Mucosa of gallbladder (tissue), 1 donor: ENCODE measurements around the gene FADS2. TPM values are rescaled to one million over a fixed set of nuclear protein-coding genes. Genes with fewer than 3 reads are reported as not detected.

Source experiments
- DNase-seq: peaks from one replicate; pipeline ENCODE4 v3.0.0-alpha.2; 2020; ENCODE audit warnings: low spot score
- total RNA-seq: library from RNA; stranded (reverse); gene quantifications from one replicate; pipeline ENCODE4 v1.2.1, GENCODE V29; 2021
- donor health status: DM: no; HTN: no; CAD: no.

Gene FADS2
- total RNA-seq, 1 donor from 2014 or later, result 34.5 TPM

- DNase-seq, result no peak
Measured at GRCh38 chr11:61795876-61796526, 32.1 kb upstream of the FADS2 start.

DNA sequence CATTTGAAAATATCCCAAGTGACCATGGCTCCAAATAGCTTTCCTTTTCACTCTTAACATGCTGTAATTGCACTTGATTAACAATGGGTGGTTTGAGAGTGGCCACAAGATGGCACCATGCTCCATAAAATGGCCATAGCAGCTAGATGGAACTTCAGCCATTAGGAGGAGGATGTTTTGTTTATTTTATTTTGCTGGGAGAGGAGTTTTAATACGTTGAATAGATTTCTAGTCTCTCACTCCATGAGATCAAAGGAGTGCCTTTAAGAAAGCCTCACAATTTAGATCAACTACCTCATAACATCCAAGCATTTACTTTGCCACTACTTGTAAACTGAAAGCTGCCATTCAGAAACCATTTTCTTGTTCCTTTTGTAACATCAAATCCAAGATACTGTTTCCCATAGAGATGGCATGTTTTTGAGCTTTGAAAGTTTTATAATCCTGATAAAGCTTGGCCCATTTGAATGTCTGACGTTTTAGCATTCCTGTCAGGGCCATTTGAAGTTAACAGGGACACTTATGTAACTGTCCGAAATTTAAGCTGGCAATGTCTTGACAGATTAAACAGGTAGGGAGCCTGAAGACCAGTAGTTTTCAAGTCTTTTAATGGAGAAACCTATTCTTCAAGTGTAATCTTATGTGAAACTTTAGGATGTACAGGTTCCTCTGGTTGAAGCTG, 30.7 kb upstream of the FADS2 start:
- peak; percentile 87 for DNase-seq

DNA sequence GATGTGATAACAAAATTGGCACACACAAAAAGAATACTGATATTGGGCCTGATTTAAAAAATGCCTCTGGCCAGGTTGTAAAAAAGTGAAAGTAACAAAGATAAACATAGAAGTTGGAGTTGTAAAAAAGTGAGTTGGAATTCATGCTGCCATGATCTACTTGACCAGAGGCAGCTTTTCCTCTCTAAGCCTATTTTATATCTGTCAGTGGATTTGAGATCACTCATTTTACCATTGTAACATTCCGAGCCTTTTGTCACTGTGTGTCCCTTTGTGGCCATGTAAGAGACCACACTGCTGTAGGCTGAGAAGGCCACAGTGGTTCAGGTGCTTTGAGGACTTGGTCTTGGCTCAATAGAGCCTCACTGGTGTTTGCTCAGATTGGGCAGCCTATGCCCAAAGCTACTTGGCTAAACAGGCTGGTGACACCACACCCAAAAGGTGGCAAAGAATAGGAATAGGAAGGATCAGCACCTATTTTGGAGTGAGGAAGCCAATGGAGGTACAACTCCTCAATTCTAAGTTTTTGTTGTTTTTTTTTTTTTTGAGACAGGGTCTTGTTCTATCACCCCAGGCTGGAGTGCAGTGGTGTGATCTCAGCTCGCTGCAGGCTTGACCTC, 28.3 kb upstream of the FADS2 start:
- DNase-seq, result no peak

- DNase-seq, result no peak
Measured at GRCh38 chr11:61800331-61801281, 27.5 kb upstream of the FADS2 start.

- no peak for DNase-seq
Measured at GRCh38 chr11:61802605-61803004, 25.5 kb upstream of the FADS2 start.

DNA sequence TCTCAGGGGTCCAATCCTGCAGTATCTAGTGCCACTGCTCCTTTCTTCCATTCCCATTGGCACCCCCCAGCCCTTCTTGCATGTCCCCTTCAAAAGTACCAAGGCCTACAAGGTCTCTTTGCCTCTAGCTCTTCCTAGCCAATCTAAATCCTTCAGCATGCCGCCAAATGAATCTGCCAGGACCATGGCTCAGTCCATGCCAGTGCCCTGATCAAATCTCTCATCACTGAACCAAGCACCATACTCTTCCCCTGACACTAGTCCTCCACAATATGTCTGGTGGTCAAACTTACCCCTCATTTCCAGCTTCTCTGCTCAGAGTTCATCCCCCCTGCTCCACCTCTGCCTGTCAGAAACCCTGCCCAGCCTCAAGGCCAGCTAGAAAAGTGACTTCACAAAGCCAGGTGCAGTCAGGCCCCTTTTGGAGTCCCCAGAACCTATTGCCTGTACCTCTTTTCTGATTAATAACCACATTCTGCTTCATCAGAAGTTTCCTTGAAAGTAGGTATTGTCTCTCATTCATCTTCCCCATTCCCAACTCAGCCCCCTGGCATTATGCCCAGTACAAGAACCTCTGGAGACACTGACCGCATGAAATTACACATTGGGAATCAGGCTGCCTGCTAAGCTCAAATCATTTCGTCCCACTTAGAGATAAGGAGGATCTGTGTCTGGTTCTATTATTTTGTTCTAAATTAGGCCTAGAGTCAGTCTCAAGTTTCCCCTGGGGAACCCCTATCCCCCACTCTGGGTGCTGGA, 24.0 kb upstream of the FADS2 start:
- DNase-seq, result no peak

DNA sequence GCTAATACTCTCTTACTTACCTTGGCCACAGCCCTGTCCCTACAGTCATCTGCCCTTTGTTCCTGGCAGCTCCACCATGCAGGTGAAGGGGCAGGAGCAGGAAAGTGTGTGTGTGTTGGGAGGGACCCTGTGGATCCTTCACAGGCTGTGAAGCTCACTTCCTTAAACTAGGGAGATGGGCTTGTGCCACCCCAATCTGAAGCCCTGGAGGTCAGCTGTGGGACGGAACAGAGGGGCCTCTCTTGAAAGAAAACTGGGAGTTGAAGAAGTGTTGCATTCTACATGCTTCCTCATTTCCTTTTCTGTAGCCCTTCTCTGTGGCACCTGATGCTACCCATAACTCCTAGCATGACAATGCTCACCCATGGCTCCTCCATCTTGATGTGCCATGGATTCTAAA, 23.0 kb upstream of the FADS2 start:
- no peak for DNase-seq

GRCh38 chr11:61806785-61807184, 21.3 kb upstream of the FADS2 start:
- DNase-seq, result no peak

DNA sequence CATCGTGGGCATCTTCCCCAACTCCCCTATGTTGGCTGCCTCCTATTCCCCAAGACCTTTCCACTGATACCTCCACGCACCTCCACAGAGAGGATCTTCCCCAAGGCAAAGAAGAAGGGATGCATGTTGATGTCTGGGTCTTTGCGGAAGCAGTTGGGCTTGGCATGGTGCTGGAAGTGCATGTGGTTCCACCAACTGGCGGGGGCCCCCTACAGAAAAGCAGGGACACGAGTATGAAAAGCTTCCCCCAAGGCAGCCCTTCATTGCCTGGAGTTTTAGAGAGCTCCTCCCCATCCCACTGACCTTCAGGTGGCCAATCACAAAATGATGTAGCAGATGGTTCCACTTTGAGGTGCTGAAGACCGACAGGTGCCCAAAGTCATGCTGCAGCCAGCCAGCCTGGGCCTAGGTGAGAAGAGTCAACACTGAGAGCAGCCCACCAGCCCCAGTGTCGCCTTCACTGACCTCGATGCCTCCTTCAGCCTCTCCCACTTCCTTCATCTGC, 17.4 kb upstream of the FADS2 start:
- no peak for DNase-seq

- DNase-seq, result no peak
Measured at GRCh38 chr11:61811831-61812230, 16.3 kb upstream of the FADS2 start.

DNA sequence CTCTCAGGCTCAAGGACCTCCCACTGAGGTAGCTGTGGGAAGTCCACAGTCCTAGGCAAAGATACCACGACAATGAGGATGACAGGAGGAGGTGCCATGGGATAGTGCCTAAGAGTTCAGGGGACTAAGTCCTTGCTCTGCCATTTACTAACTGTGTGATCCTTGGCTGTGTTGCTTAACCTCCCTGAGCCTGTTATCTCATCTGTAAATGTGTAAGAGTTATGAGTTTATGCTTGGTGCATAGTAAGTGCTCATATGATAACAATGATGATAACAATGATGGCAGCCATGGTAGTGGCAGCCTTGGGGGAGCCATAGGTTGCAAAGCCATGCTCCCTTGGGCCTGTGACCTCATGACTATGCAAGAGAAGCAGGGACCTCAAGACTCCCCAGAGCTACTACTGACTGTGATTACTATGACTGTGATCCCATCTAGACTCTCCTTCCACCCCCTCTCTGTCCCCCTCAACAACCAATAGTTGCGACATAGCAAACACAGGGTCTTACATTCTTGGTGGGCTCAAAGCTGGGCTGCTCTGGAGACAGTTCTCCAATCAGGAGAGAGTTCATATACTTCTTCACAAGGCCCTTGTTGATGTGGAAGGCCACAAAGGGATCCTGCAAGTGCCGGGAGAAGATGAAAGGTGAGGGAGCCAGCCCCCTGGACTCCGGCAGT, 15.2 kb upstream of the FADS2 start:
- no peak for DNase-seq

- no peak for DNase-seq
Measured at GRCh38 chr11:61814247-61814957, 13.7 kb upstream of the FADS2 start.

DNA sequence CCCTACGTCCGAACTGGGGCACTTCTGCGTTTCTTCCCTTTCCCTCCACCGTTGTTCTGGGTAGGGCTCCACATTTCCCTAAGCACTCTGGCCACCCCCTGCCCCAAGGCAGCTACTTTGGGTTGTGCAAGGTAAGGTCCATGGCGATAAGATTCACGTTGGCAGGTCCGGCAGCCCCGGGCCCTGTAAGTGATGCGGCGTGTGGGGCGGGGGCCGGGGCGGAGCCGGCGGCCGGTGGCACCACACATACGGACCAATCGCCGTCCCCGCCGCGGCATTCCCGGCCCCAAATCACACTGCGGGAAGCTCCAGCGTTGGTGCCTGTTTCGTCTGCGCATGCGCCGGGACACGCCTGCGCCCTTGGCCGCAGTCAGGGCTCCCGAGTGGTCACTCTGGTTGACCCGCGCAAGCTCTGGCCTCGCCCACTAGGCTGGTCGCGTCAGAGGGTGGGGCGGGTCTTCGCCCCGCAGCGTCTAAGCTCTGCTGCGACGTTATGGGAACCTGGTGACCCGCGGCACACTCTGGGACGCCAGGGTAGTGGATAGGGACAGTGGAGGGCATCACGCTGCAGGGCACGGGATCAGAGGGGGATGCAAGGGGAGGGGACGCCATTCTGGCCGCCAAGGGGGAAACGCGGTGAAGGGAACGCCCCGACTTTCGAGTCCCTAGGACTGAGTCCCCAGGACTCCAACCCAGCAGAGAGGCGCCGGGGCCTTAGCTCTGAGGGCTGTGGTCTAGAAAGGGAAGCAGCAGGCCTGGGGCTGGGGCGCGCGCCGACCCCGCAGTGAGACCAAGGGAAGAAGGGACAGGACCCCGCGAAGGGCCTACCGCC, 12.9 kb upstream of the FADS2 start:
- peak; percentile 93 for DNase-seq

- peak; percentile 42 for DNase-seq
Measured at GRCh38 chr11:61815790-61816735, 12.0 kb upstream of the FADS2 start.

DNA sequence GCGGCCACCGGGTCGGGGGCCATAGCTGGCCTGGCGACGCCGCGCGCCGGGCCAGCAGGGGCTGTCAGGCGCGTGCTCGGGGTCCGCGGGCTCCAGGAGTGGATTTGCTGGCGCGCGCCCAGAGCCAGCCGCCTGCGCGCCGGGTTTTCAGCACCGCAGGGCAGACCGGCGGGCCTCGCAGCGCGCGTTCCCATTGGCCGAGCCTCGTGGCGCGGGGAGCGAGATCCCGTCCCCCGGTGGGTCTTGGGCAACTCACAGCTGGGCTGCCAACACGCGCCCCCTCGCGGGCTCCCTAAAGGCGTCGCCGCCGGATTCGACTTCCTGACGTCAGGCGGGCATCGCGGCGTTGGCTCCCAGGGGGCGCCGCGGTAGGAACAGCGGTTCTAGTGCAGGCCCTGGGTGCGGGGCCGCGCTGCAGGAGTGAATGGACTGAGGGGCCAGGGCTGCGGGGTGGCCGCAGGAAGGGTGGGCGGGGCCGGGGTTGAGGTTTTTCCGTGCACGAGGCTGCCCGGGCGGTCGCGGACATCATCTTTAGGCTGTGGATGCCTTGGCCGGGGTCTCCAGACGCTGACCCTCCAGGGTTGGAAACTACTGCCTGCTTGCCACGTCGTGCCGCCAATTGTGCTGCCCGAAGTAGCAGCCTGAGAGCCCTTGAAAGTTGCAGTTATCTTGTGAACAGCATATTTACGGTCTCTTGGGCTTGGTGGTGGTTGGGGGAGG, 11.2 kb upstream of the FADS2 start, which contains the start of gene FADS1:
Gene FADS1 (minus strand): TSS at position 268 of the 720 bp plus-strand sequence. CDS start 74 bp downstream, at position 194.
- peak; percentile 86 for DNase-seq

GRCh38 chr11:61817471-61818202, 10.5 kb upstream of the FADS2 start:
- no peak for DNase-seq
